GM12878 (cell line): ENCODE results near the gene ZSCAN4.

Experiments
- CBX5 ChIP-seq: sonication (generic); IDR thresholded peaks from 2 replicates; pipeline ENCODE4 v1.6.1; 2016; ENCODE audit warnings: low read depth, moderate library complexity, mild to moderate bottlenecking, inconsistent platforms
- CHD2 ChIP-seq: IDR thresholded peaks from 2 replicates; pipeline ENCODE4 v1.6.1; 2011; ENCODE audit warnings: low read depth, low read length, improper control_type of control experiment, borderline replicate concordance
- EP300 ChIP-seq, 2 experiments: fragments of 150-350 bp in 1 of 2; IDR thresholded peaks; 2 replicates each; pipeline ENCODE4 v1.6.1; 2011 to 2012; ENCODE audit warnings: low read depth in 2 of 2, low read length in 2 of 2, borderline replicate concordance in 1 of 2, improper control_type of control experiment in 1 of 2, inconsistent platforms in 1 of 2; ENCODE audit not compliant: control insufficient read depth in 1 of 2
- HDGF ChIP-seq: fragments of 450-650 bp; IDR thresholded peaks from 2 replicates; pipeline ENCODE4 v1.6.1; 2016; ENCODE audit warnings: antibody characterized with exemption
- MAX ChIP-seq: IDR thresholded peaks from 2 replicates; pipeline ENCODE4 v1.6.1; 2012; ENCODE audit warnings: low read depth, low read length, improper control_type of control experiment
- NRF1 ChIP-seq: conservative IDR thresholded peaks from 2 replicates; pipeline ENCODE4 v1.6.1; 2011; ENCODE audit warnings: mild to moderate bottlenecking, low read depth, low read length, improper control_type of control experiment
- POLR2A ChIP-seq: IDR thresholded peaks from 2 replicates; pipeline ENCODE4 v1.6.1; 2011; ENCODE audit warnings: low read depth, mild to moderate bottlenecking, low read length
- POLR2AphosphoS5 ChIP-seq: IDR thresholded peaks from 2 replicates; pipeline ENCODE4 v1.6.1; 2011; ENCODE audit warnings: mild to moderate bottlenecking, low read length, inconsistent platforms
- SUZ12 ChIP-seq: fragments of 200-600 bp; sonication (generic); IDR thresholded peaks from one replicate; pipeline ENCODE4 v1.6.1; 2018; ENCODE audit warnings: antibody characterized with exemption, mild to moderate bottlenecking; ENCODE audit not compliant: unreplicated experiment
- TBL1XR1 ChIP-seq: IDR thresholded peaks from 2 replicates; pipeline ENCODE4 v1.6.1; 2012; ENCODE audit warnings: low read depth, low read length, improper control_type of control experiment
- YY1 ChIP-seq: IDR thresholded peaks from 2 replicates; pipeline ENCODE4 v1.6.1; 2011; ENCODE audit warnings: low read depth, mild to moderate bottlenecking, low read length
- ZNF207 ChIP-seq: fragments of 450-650 bp; IDR thresholded peaks from 2 replicates; pipeline ENCODE4 v1.6.1; 2014; ENCODE audit warnings: antibody characterized with exemption, mild to moderate bottlenecking, borderline replicate concordance
- ZNF687 ChIP-seq: fragments of 450-650 bp; IDR thresholded peaks from 2 replicates; pipeline ENCODE4 v1.6.1; 2017; ENCODE audit warnings: mild to moderate bottlenecking, moderate library complexity
- TF ChIP-seq, protein P1 (sequence below), 3 experiments: IDR thresholded peaks in 2 of 3; conservative IDR thresholded peaks in 1 of 3; 2 replicates each; pipeline ENCODE4 v1.5.1; 2011; ENCODE audit warnings: low read depth in 3 of 3, low read length in 3 of 3, mild to moderate bottlenecking in 3 of 3, control low read depth in 2 of 3, moderate library complexity in 2 of 3, inconsistent platforms in 1 of 3, mixed read lengths in 1 of 3; ENCODE audit not compliant: control insufficient read depth in 2 of 3, insufficient read depth in 1 of 3; ENCODE audit errors: extremely low read depth in 1 of 3

DNA sequence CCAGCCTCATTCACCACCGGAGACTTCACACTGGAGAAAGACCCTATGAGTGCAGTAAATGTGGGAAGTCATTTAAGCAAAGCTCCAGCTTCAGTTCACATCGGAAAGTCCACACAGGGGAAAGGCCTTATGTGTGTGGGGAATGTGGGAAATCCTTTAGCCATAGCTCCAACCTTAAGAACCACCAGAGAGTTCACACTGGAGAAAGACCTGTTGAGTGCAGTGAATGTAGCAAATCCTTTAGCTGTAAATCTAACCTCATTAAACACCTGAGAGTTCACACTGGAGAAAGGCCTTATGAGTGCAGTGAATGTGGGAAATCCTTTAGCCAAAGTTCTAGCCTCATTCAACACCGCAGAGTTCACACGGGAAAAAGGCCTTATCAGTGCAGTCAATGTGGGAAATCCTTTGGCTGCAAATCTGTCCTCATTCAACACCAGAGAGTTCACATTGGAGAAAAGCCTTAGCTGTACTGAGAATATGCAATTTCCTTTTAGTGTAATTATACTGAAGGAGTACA lies 27.0 kb upstream of the ZSCAN4 start:
- TF ChIP-seq, protein P1, sequence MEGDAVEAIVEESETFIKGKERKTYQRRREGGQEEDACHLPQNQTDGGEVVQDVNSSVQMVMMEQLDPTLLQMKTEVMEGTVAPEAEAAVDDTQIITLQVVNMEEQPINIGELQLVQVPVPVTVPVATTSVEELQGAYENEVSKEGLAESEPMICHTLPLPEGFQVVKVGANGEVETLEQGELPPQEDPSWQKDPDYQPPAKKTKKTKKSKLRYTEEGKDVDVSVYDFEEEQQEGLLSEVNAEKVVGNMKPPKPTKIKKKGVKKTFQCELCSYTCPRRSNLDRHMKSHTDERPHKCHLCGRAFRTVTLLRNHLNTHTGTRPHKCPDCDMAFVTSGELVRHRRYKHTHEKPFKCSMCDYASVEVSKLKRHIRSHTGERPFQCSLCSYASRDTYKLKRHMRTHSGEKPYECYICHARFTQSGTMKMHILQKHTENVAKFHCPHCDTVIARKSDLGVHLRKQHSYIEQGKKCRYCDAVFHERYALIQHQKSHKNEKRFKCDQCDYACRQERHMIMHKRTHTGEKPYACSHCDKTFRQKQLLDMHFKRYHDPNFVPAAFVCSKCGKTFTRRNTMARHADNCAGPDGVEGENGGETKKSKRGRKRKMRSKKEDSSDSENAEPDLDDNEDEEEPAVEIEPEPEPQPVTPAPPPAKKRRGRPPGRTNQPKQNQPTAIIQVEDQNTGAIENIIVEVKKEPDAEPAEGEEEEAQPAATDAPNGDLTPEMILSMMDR (IDR thresholded peaks at IDR 0.05 in 2 of 3, conservative IDR thresholded peaks at IDR 0.05 in 1 of 3; ENCODE audit: control insufficient read depth in 2 of 3, extremely low read depth in 1 of 3, insufficient read depth in 1 of 3, low read depth in 3 of 3, low read length in 3 of 3): no peak
- TF ChIP-seq HDGF: no peak
- TF ChIP-seq CHD2: no peak
- no peak for TF ChIP-seq YY1
- no peak for TF ChIP-seq SUZ12
- TF ChIP-seq POLR2A: no peak
- no peak for TF ChIP-seq MAX
- TF ChIP-seq ZNF207: no peak
- TF ChIP-seq EP300 (IDR thresholded peaks at IDR 0.05; ENCODE audit: borderline replicate concordance in 1 of 2, control insufficient read depth in 1 of 2, low read depth in 2 of 2, low read length in 2 of 2): no peak
- no peak for TF ChIP-seq ZNF687
- TF ChIP-seq TBL1XR1: no peak
- TF ChIP-seq POLR2AphosphoS5: no peak
- TF ChIP-seq CBX5: no peak
- no peak for TF ChIP-seq NRF1
